HG03097 (cell line): Measurements from ENCODE around the gene WDR3.

Experiments used
- ATAC-seq: cut with Tn5 transposase; IDR thresholded peaks from one replicate; pipeline ENCODE4 v1.9.1; 2021; ENCODE audit not compliant: unreplicated experiment, low FRiP score

The WDR3 gene

DNA sequence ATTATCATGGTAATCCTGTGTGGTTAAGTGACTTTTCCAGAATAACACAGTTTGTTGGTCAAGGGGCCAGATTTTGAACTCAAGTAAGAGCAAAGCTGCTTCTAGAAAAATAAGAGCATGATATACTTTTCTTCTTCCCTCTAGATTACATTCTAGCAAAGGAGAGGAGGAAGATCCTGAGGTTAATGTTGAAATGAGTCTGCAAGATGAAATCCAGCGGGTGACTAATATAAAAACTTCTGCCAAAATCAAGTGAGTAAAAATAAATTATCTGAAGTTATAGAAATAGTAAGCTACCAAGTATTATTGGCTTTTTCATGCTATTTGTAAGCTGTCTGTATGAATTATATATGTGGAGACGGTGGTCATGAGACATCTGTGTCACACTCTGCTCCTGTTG is 12.8 kb downstream of the WDR3 start:
- no peak for ATAC-seq

DNA sequence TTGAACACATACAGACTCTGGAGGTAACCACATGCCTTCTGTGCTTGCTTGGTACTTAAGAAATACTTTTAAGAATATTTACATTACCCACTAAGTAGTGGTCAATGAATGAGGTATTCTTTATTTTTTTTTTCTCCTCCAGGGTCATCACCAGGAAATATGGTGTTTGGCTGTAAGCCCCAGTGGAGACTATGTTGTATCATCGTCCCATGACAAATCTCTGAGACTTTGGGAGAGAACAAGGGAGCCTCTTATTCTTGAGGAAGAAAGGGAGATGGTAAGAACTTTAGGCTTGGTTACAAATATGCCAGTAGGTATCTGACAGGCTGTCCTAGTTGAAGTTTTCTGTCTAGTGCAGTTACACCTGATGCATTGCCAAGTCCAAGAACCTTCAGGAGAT is 22.8 kb downstream of the WDR3 start:
- ATAC-seq: no peak

DNA sequence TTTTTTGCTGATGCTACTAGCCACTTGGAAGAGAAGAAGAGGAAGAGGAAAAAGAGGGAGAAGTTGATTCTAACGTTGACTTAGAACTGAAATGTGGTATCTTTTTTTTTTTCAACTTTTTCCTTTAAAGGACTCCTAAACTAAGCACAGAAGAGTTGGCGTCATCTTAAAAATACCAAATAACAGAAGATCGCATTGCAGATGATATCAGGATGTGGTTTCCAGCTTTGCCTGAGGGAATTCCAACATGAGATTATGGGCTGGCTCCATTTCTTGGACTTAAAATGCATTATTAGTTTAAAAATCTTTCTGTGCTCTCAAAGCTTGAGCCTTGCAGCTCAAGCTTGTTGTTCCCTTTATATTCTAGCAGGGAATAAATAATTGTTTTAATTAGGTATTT is 29.8 kb downstream of the WDR3 start:
- ATAC-seq: no peak

DNA sequence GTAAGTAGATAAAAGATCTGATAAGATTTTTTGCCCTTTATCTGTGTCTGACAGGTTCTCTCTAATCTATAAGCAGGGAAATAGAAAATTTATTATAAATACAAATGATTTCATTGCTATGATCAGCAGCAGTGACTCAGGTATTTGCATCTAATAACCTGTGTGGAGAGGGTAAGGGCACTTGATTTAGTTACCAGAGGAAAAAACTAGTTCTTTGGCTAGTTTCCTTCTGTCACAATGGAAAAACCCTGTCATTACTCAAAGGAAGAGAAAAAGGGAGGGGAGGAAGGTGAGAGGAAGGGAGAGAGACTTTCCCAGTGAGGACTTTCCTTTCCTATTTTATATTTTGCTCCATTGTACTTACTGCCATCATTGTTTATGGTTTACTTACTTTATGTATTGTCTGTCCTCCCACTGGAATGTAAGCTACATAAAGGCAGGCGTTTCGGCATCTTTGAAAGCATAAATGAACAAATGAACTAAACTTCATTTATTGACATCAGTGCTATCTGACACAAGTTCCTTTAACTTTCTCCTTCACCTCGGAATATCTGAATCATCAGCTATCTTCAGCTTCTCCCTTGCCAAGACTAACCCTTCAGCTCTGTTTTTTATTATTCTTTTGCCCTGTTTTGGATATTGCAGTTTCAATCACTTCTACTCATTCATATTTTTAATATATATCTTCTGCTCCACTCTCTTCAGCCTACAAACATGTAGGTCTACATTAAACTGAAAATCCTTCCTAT is 34.9 kb downstream of the WDR3 start:
- ATAC-seq: no peak

DNA sequence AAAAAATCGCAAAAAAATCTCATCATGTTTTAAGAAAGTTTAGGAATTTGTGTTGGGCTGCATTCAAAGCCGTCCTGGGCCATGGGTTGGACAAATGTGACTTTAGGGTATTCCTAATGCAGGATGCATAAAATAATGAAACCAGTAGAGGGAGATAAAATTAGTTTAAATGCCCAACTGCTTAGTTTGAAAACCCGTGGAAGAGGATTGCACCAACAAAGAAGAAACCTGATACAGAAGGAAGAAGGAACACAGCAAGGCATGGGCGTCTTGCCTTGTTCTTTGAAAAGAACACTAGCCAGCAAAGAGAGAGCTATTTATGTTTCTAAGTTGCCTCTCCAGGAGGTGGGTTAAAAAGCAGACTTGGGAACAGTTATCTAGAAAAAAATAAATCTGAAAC is 37.9 kb downstream of the WDR3 start:
- ATAC-seq: no peak

DNA sequence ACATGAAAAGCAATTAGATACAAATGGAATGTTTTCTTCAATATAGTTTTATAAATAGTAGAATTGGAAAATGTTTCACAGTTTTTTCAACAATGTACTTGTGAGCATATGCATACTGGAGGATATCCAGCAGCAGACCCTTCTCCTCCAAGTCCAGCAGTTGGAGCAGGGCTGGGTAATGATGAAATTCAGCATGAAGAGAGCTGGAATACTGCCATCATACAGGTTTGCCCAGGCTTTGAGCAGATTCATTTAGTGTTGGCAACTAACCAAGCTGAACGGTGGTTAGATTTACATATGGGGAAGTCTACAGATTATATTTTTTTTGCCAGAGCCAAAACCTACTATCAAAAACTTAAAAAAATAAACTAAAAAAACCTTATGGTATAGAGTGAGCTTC is 38.3 kb downstream of the WDR3 start:
- no peak for ATAC-seq

DNA sequence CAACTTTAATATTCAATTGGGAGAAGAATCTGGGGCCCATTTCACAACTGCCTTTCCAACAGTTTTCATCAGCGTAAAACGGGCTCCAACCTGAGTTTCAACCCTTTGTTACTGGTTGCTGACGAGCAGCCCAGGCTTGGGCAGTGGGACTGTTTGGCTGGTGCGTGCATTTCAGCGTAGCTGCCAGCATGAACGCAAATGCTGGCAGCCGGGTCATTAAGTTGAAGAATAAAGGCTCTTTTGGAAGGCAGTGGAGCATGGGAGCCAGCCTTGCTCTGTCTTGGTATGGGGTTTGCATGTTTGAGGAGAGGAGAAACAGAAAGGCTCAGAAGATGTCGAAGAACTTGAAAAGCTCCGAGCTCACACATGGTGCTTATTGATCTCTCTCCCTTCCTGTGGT is 40.7 kb downstream of the WDR3 start:
- ATAC-seq: no peak

DNA sequence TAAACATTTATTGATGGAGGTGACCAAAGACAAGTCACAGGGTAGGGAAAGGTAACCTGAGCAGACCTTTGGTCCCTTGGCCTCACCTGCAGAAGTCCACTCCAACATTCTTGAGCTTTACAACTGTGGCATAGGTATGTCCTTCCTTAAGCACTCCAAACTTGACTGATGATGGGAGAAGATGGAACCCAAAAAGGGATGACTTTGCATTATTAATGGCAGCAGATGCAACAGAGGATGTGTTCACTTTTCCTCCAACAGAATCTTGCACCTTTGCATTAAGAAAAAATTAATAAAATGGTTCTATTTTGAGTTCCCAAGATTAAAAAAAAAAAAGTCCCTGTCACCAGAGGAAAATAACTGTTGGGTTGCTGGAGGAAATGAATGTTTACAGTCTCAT is 42.2 kb downstream of the WDR3 start:
- ATAC-seq: no peak

DNA sequence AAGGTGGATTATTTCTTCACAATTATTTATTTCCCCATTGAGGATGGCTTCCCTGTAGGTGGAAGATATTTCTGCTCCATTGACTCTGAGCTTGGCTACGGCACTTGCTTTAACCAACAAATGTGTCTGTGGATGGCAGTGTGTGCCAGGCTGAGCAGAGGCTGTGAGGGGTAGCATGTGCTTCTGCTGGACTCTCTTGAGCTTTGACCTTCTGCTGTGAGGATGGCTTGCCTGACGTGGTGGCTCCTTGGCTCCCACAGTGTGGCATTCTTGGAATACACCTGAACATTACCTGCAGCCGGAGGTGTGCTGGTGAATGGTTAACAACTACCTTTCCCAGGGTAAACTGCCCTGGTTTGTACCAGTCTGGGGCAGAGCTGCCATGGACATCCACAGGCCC is 46.8 kb downstream of the WDR3 start:
- no peak for ATAC-seq

DNA sequence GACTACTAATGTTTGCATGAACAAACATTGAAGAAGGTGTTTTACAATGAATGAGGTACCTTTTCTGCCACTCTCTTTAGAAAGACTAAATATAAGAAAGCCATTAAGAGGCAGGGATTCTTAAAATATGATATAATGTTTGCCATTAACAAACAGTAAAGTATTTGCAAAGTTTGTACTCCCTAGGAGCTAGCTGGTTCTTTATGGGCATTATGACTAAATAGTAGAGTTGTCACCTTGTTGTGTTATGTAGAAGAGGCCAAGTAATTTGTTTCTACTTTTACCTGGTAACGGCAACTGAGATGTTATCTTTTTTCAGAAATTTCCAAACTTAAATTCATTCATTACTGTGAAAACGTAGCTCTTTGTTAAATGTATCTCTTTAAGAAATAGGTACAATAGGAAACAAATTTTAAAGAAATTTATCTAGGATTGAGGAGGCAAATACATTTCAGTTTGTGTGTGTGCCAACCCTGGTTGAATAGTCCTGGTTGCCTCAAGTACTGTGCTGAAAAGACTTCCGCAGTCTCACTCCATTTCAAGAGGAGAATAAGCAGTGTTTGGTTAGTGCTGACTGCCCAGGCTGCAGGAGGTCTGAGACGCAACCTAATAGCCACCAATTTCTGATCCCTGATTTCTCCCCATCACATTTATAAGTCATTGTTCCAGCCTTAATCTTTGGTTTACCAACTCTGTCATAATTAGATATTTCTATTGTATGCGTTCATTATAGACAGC is 52.1 kb downstream of the WDR3 start:
- ATAC-seq: no peak

DNA sequence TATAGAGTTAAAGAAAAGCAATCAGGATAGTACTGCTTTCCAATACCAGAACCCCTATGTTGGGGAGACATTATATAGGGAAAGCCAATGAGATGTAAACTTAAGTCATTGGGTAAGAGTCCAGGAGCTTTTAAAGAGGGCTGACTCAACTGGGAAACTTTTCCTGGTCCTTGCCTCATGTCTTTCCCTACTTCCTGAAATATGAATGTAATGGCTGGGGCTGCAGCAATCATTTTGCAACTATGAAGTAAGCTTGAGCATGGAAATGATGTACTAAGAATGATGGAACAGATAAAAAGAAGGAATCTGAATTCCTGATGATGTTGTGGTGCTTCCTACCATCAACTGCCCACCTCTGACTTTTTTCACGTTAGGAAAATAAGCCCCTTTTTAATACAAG is 55.7 kb downstream of the WDR3 start:
- no peak for ATAC-seq

DNA sequence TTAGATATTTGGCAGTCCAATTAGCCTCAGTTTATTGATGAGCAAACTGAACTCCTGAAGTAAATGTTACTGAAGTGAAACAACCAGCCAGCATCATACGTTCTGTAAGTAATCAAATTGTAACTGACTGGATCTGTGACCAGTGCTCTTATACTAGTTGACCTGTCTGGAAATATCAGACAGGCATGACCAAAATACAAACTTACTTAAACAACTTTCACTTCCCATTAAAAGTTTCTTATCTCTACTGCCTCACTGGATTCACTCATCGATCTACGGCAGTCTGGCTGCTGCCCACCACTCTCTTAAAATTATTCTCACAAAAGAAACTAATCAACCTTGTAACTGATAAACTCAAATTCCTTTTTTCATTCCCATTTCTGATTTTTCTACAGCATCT is 56.4 kb downstream of the WDR3 start:
- ATAC-seq: no peak

DNA sequence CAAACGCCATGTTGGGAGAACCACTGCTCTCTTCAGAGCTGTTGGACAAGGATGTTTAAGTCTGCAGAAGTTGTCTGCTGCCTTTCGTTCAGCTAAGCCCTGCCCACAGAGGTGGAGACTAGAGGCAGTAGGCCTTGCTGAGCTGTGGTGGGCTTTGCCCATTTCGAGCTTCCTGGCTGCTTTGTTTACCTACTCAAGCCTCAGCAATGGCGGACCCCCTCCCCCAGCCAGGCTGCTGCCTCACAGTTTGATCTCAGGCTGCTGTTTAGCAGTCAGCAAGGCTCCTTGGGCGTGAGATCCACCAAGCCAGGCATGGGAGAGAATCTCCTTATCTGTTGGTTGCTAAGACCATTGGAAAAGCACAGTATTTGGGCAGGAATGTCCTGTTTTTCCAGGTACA is 74.8 kb downstream of the WDR3 start:
- ATAC-seq: no peak

DNA sequence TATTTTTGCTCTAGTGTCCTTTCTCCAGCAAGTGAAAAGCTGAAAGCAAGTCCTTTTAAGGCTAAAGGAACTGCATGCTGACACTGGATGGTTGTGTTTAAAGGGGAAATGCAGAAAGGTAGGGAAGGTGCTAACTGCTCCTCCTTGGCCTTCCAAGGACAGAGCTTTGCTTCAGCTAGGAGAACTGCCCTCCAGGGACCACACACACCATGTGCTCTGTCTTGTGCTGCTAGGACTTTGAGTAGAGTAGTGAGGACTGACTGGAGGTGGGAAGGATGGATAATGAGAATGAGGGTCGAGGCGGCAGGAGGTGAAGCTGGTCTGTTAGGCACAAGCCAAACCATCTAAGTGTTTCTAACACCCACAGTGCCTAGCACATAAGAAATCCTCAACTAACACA is 77.9 kb downstream of the WDR3 start:
- no peak for ATAC-seq

DNA sequence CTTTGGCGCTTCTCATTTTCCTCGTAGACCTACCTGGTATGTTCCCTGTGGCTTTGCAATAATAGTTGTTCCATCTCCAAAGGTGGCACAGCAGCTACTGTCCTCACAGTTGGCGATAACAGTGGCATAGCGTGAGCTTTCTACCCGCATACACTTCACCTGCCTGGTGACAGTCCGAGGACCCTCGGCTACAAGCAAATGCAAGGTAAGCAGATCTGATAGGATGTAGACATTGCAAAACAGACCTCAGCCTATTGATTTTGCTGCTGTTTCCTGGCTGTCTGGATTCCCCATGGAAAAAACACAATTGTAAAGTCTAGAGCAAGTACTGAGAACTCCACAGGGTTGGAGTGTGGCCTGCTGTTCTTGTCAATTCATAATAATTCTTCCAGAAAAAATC is 78.5 kb downstream of the WDR3 start:
- no peak for ATAC-seq

DNA sequence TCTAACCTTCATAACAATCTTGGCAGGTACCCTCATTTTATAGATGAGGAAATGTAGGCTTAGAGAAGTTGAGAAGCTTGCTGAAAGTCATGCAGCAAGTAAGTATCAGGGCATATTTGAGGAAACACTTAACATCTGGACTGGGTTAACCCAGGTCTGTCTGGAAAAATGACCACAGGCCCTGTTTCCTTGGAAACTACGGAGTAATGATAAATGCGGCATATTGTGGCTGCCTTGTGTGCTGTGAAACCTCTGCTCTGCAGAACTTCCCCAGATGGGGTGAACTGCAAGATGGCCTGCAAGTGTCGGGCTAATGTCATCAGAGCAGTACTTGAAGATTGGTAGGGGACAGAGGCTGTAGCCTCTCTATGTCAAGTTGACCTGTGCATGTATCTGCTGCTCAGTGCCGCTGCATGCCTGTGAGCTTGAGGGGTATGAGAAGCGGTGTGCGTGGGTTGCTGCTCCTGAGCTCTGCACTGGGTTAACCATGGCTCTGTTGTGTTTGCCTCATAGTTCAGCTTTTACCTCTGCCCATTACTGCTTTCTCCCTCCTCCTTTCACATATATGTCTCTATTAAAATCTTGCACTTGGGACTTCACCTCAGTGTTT is 83.1 kb downstream of the WDR3 start:
- ATAC-seq: no peak

DNA sequence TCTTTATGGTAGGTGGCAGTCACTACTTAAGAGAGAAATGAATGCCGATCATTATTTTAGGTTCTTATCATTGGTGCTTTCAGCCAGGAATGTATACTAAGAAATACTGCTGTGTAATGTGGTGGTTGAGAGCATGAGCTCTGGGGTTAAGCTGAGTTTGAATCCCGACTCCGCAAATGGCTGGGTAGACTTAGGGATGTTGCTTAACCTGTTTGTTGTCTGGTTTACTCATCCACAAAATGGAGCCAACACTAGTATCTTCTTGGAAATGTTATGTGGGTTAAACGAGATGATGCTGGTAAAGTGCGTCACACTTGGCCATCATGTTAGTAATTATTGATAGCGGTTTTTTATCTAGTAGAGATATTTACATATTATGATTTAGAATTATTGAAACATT is 83.8 kb downstream of the WDR3 start:
- no peak for ATAC-seq

DNA sequence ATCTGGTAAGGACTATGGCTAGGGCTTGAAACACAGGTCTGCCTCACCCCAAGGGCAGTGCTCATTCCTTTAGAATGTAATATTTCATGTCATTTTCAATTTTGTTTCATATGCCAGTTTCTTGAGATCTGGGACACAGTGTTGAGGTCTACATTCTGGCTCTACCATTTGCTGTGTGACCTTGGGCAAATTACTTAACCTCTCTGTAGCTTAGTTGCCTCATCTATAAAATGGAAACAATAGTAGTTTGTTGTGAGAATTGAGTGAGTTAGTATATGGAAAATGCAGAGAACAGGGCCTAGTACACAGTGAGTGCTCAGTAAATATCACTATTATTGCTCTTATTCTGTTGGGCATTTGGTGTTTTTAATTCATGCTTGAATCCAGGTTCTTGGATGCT is 84.4 kb downstream of the WDR3 start:
- ATAC-seq: no peak
